ENCODE results near the gene IVNS1ABP. TPM values are rescaled to one million over a fixed set of nuclear protein-coding genes. Genes with fewer than 3 reads are reported as not detected.

Gene IVNS1ABP
- total and polyA plus RNA-seq, 2 of the 13 experiments (the other 11 are each of a cell fraction or from before 2014, with no cell fraction given) = 49.1 to 51.7 TPM

DNA sequence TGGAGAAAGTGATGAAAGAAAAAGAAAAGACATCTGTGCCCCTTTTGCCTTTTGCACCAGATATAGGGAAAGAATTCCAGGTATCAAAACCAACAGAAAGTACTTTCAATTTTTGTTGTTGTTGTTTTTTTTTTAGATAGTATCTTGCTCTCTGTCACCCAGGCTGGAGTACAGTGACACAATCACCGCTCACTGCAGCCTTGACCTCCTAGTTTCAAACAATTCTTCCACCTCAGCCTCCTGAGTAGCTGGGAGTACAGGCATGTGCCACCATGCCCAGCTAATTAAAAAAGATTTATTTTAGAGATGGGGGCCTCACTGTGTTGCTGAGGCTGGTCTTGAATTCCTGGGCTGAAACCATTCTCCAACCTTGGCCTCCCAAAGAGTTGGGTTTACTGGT is 31.3 kb upstream of the IVNS1ABP start (continued):
- TF ChIP-seq HHEX (CRISPR knock-in tag; IDR thresholded peaks at IDR 0.05) (no peak), RBM22 (optimal IDR thresholded peaks at IDR 0.05; ENCODE audit: low read length) (no peak), RXRA (CRISPR knock-in tag; IDR thresholded peaks at IDR 0.05) (no peak), GFI1 (CRISPR knock-in tag; IDR thresholded peaks at IDR 0.05; ENCODE audit: borderline replicate concordance) (no peak), SPEN (CRISPR knock-in tag; IDR thresholded peaks at IDR 0.05; ENCODE audit: low read depth) (no peak), ATF7-NPFF (CRISPR knock-in tag; IDR thresholded peaks at IDR 0.05; ENCODE audit: low read depth) (no peak), ZNF570 (CRISPR knock-in tag; IDR thresholded peaks at IDR 0.05; ENCODE audit: borderline replicate concordance) (no peak), ISL2 (CRISPR knock-in tag; IDR thresholded peaks at IDR 0.05) (no peak), ZNF451 (CRISPR knock-in tag; IDR thresholded peaks at IDR 0.05) (no peak), KMT2A (CRISPR knock-in tag; IDR thresholded peaks at IDR 0.05) (no peak), ZFP36L1 (CRISPR knock-in tag; IDR thresholded peaks at IDR 0.05) (no peak), SMAD3 (CRISPR knock-in tag; IDR thresholded peaks at IDR 0.05) (no peak), ZNF816 (CRISPR knock-in tag; IDR thresholded peaks at IDR 0.05; ENCODE audit: borderline replicate concordance) (no peak), ZNF577 (CRISPR knock-in tag; IDR thresholded peaks at IDR 0.05; ENCODE audit: borderline replicate concordance, low read depth) (no peak), ZNF720 (CRISPR knock-in tag; IDR thresholded peaks at IDR 0.05) (no peak), POLR2G (IDR thresholded peaks at IDR 0.05; ENCODE audit: low read depth, low read length) (no peak), ZSCAN12 (CRISPR knock-in tag; IDR thresholded peaks at IDR 0.05) (no peak), ERF (CRISPR knock-in tag; IDR thresholded peaks at IDR 0.05) (0 out of 2 replicates have a peak, but pooled peaks have one; percentile 33), NR2F2 (IDR thresholded peaks at IDR 0.05; ENCODE audit: borderline replicate concordance, low read depth) (no peak), FOXO1 (CRISPR knock-in tag; IDR thresholded peaks at IDR 0.05) (peak; percentile 44; the same call in 1 of the 2 replicates), NFYC (CRISPR knock-in tag; IDR thresholded peaks at IDR 0.05) (no peak), SOX6 (IDR thresholded peaks at IDR 0.05) (no peak), SOX6 (CRISPR knock-in tag; IDR thresholded peaks at IDR 0.05) (peak; percentile 65)
- TF ChIP-seq, protein P1, sequence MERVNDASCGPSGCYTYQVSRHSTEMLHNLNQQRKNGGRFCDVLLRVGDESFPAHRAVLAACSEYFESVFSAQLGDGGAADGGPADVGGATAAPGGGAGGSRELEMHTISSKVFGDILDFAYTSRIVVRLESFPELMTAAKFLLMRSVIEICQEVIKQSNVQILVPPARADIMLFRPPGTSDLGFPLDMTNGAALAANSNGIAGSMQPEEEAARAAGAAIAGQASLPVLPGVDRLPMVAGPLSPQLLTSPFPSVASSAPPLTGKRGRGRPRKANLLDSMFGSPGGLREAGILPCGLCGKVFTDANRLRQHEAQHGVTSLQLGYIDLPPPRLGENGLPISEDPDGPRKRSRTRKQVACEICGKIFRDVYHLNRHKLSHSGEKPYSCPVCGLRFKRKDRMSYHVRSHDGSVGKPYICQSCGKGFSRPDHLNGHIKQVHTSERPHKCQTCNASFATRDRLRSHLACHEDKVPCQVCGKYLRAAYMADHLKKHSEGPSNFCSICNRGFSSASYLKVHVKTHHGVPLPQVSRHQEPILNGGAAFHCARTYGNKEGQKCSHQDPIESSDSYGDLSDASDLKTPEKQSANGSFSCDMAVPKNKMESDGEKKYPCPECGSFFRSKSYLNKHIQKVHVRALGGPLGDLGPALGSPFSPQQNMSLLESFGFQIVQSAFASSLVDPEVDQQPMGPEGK (CRISPR knock-in tag; IDR thresholded peaks at IDR 0.05) = no peak
- TF ChIP-seq, protein P2, sequence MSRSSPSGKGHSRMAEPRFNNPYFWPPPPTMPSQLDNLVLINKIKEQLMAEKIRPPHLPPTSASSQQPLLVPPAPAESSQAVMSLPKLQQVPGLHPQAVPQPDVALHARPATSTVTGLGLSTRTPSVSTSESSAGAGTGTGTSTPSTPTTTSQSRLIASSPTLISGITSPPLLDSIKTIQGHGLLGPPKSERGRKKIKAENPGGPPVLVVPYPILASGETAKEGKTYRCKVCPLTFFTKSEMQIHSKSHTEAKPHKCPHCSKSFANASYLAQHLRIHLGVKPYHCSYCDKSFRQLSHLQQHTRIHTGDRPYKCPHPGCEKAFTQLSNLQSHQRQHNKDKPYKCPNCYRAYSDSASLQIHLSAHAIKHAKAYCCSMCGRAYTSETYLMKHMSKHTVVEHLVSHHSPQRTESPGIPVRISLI (CRISPR knock-in tag; IDR thresholded peaks at IDR 0.05; ENCODE audit: borderline replicate concordance) = peak; percentile 51; the same call in 1 of the 2 replicates
- TF ChIP-seq, protein P3, sequence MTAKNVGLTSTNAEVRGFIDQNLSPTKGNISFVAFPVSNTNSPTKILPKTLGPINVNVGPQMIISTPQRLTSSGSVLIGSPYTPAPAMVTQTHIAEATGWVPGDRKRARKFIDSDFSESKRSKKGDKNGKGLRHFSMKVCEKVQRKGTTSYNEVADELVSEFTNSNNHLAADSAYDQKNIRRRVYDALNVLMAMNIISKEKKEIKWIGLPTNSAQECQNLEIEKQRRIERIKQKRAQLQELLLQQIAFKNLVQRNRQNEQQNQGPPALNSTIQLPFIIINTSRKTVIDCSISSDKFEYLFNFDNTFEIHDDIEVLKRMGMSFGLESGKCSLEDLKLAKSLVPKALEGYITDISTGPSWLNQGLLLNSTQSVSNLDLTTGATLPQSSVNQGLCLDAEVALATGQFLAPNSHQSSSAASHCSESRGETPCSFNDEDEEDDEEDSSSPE (CRISPR knock-in tag; IDR thresholded peaks at IDR 0.05) = no peak
- TF ChIP-seq, protein P4, sequence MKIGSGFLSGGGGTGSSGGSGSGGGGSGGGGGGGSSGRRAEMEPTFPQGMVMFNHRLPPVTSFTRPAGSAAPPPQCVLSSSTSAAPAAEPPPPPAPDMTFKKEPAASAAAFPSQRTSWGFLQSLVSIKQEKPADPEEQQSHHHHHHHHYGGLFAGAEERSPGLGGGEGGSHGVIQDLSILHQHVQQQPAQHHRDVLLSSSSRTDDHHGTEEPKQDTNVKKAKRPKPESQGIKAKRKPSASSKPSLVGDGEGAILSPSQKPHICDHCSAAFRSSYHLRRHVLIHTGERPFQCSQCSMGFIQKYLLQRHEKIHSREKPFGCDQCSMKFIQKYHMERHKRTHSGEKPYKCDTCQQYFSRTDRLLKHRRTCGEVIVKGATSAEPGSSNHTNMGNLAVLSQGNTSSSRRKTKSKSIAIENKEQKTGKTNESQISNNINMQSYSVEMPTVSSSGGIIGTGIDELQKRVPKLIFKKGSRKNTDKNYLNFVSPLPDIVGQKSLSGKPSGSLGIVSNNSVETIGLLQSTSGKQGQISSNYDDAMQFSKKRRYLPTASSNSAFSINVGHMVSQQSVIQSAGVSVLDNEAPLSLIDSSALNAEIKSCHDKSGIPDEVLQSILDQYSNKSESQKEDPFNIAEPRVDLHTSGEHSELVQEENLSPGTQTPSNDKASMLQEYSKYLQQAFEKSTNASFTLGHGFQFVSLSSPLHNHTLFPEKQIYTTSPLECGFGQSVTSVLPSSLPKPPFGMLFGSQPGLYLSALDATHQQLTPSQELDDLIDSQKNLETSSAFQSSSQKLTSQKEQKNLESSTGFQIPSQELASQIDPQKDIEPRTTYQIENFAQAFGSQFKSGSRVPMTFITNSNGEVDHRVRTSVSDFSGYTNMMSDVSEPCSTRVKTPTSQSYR (CRISPR knock-in tag; IDR thresholded peaks at IDR 0.05; ENCODE audit: borderline replicate concordance) = no peak

Measured in HepG2 (cell line).